Mesenchymal stem cell (in vitro differentiated cells and primary cell): ENCODE data around the gene JPH2.
"Not testable (repeated sequence)": the region's sequence is repeated elsewhere in the genome, so short reads cannot be mapped to it uniquely, and the experiment has no call there.

ENCODE experiments used
- DNase-seq: peaks from one replicate; pipeline ENCODE4 v3.0.0-alpha.2; 2013
- H2AFZ ChIP-seq: one replicate; pipeline ENCODE4 v1.6.1; 2013; ENCODE audit warnings: low read depth, mild to moderate bottlenecking, control low read depth, inconsistent platforms, low read length, moderate library complexity
- H2AK5ac ChIP-seq: 2 replicates; pipeline ENCODE4 v1.6.1; 2013; ENCODE audit warnings: low read length, moderate library complexity, mild to moderate bottlenecking, inconsistent platforms; ENCODE audit not compliant: severe bottlenecking
- H2BK120ac ChIP-seq: one replicate; pipeline ENCODE4 v1.6.1; 2013; ENCODE audit warnings: low read depth, mild to moderate bottlenecking, inconsistent platforms, low read length, moderate library complexity
- H2BK12ac ChIP-seq, 2 experiments: one replicate each; pipeline ENCODE4 v1.6.1; 2013; ENCODE audit warnings: inconsistent platforms in 2 of 2, low read length in 2 of 2, mild to moderate bottlenecking in 2 of 2, moderate library complexity in 2 of 2, control low read depth in 1 of 2
- H2BK15ac ChIP-seq: one replicate; pipeline ENCODE4 v1.6.1; 2013; ENCODE audit warnings: mild to moderate bottlenecking, low read depth, inconsistent platforms; ENCODE audit not compliant: poor library complexity, severe bottlenecking
- H2BK5ac ChIP-seq: 2 replicates; pipeline ENCODE4 v1.6.1; 2013; ENCODE audit warnings: low read depth, mild to moderate bottlenecking, low read length, control low read depth, inconsistent platforms; ENCODE audit not compliant: poor library complexity, severe bottlenecking
- H3K14ac ChIP-seq, 2 experiments: one replicate each; pipeline ENCODE4 v1.6.1; 2013; ENCODE audit warnings: inconsistent platforms in 2 of 2, low read length in 2 of 2, control low read depth in 1 of 2, mild to moderate bottlenecking in 1 of 2, moderate library complexity in 1 of 2
- H3K18ac ChIP-seq, 2 experiments: one replicate each; pipeline ENCODE4 v1.6.1; 2013; ENCODE audit warnings: inconsistent platforms in 2 of 2, low read length in 2 of 2, control low read depth in 1 of 2, low read depth in 1 of 2, mild to moderate bottlenecking in 1 of 2
- H3K23ac ChIP-seq, 2 experiments: one replicate each; pipeline ENCODE4 v1.6.1; 2013; ENCODE audit warnings: inconsistent platforms in 2 of 2, low read length in 2 of 2, mild to moderate bottlenecking in 2 of 2, moderate library complexity in 2 of 2, control low read depth in 1 of 2
- H3K27ac ChIP-seq: 2 replicates; pipeline ENCODE4 v1.5.1; 2013; ENCODE audit warnings: mild to moderate bottlenecking, moderate library complexity, low read length, control low read depth, inconsistent platforms; ENCODE audit not compliant: poor library complexity, severe bottlenecking
- H3K27me3 ChIP-seq, 2 experiments: 2 replicates each; pipeline versions ENCODE4 v1.6.1 to v1.7.0; 2013; ENCODE audit warnings: low read length in 2 of 2, mild to moderate bottlenecking in 2 of 2, moderate library complexity in 2 of 2, control low read depth in 1 of 2, inconsistent platforms in 1 of 2; ENCODE audit not compliant: control insufficient read depth in 1 of 2, insufficient read depth in 1 of 2
- H3K36me3 ChIP-seq, 2 experiments: 2 replicates each; pipeline versions ENCODE4 v1.6.1 to v1.7.0; 2013; ENCODE audit warnings: low read length in 2 of 2, control low read depth in 1 of 2, inconsistent platforms in 1 of 2, low read depth in 1 of 2, mild to moderate bottlenecking in 1 of 2; ENCODE audit not compliant: insufficient read depth in 2 of 2, control insufficient read depth in 1 of 2
- H3K4ac ChIP-seq, 2 experiments: one replicate each; pipeline ENCODE4 v1.6.1; 2013; ENCODE audit warnings: inconsistent platforms in 2 of 2, low read length in 2 of 2, mild to moderate bottlenecking in 2 of 2, moderate library complexity in 2 of 2, control low read depth in 1 of 2, low read depth in 1 of 2
- H3K4me1 ChIP-seq: 2 replicates; pipeline ENCODE4 v1.6.1; 2013; ENCODE audit warnings: low read depth, low read length, control low read depth; ENCODE audit not compliant: control insufficient read depth, insufficient read depth
- H3K4me2 ChIP-seq: 2 replicates; pipeline ENCODE4 v1.6.1; 2013; ENCODE audit warnings: low read length, mild to moderate bottlenecking, inconsistent platforms; ENCODE audit not compliant: poor library complexity, severe bottlenecking
- H3K4me3 ChIP-seq, 2 experiments: 2 replicates each; pipeline versions ENCODE4 v1.5.1 to v1.7.0; 2013; ENCODE audit warnings: low read length in 2 of 2, mild to moderate bottlenecking in 2 of 2, control low read depth in 1 of 2, low read depth in 1 of 2; ENCODE audit not compliant: insufficient read depth in 1 of 2
- H3K79me1 ChIP-seq: replicated peaks from 2 replicates; pipeline ENCODE4 v1.6.1; 2013; ENCODE audit warnings: mild to moderate bottlenecking, control low read depth, low read length, inconsistent platforms; ENCODE audit not compliant: poor library complexity, severe bottlenecking
- H3K9ac ChIP-seq: 2 replicates; pipeline ENCODE4 v1.7.0; 2013; ENCODE audit warnings: mild to moderate bottlenecking, low read length, moderate library complexity
- H3K9me3 ChIP-seq: 2 replicates; pipeline ENCODE4 v1.7.0; 2013; ENCODE audit warnings: mild to moderate bottlenecking, low read length; ENCODE audit not compliant: control insufficient read depth
- H4K8ac ChIP-seq: one replicate; pipeline ENCODE4 v1.6.1; 2013; ENCODE audit warnings: inconsistent platforms, mild to moderate bottlenecking, low read length, moderate library complexity
- H4K91ac ChIP-seq: one replicate; pipeline ENCODE4 v1.6.1; 2013; ENCODE audit warnings: mild to moderate bottlenecking, low read length, inconsistent platforms
- WGBS: methylation state at CpG from one replicate; pipeline ENCODE4 v1.1.7; 2013; ENCODE audit warnings: mixed read lengths; 5-methylcytosine and 5-hydroxymethylcytosine counted together

The JPH2 gene

DNA sequence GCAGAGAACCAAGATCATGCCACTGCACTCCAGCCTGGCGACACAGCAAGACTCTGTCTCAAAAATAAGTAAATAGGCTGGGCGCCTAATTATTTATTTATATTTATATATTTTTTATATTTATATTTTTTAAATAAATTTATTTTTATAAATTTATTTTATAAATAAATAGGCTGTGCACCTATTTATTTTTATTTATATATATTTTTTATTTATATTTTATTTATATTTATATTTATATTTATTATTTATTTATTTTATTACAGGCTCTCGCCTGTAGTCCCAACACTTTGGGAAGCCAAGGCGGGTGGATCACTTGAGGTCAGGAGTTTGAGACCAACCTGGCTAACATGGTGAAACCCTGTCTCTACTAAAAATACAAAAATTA, 45.5 kb upstream of the JPH2 start:
- H3K4me2 ChIP-seq, H3K79me1 ChIP-seq, H2BK5ac ChIP-seq, H2BK120ac ChIP-seq, H4K8ac ChIP-seq, H3K4ac ChIP-seq, H3K9me3 ChIP-seq, H2BK12ac ChIP-seq, H3K36me3 ChIP-seq, H2AK5ac ChIP-seq, H3K14ac ChIP-seq, H3K23ac ChIP-seq, DNase-seq, H3K4me1 ChIP-seq, H3K27me3 ChIP-seq, H2AFZ ChIP-seq, H3K18ac ChIP-seq, H3K9ac ChIP-seq, H3K27ac ChIP-seq, H4K91ac ChIP-seq, H3K4me3 ChIP-seq, H2BK15ac ChIP-seq: not testable (repeated sequence)
- WGBS = 100% methylated on average over 2 of the region's 4 CpGs

DNA sequence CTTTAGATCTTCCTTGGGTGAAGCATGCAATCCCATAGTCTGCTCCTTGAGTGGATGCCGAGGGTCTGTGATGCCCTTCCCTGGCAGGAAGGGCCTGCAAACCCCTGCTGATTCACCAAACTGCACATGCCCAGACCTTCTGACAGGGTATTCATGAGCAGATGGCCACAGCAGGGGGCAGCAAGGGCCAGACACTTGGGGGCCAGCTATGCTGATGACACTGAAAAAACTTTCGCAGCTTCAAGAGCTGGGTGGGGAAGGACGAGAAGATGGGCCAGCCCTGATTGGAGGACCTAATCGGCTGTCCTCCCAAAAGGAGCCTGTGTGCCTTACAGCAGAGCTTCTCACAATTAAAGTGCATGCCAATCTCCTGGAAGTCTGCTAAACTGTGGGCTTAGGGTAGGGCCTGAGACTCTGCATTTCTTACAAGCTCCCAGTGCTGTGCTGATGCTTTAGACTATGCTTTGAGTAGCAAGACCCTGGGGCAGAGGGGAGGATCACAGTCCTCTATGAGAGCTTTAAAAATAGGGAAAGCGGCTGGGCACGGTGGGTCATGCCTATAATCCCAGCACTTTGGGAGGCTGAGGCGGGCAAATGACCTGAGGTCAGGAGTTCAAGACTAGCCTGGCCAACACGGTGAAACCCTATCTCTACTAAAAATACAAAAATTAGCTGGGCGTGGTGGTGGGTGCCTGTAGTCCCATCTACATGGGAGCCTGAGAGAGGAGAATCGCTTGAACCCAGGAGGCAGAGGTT, 44.9 kb upstream of the JPH2 start:
- H3K4me2 ChIP-seq = no peak overlapping the region
- H2BK5ac ChIP-seq = no peak overlapping the region
- H3K9ac ChIP-seq = no peak overlapping the region
- no peak overlapping the region for H3K4ac ChIP-seq
- no peak overlapping the region for H2BK120ac ChIP-seq
- no peak overlapping the region for H2BK12ac ChIP-seq
- DNase-seq = no peak
- H3K14ac ChIP-seq = no peak overlapping the region
- H3K18ac ChIP-seq = no peak overlapping the region
- H3K36me3 ChIP-seq = no peaks in the 10 kb centered on the region
- no peak overlapping the region for H4K91ac ChIP-seq
- H2AFZ ChIP-seq = no peak overlapping the region
- H4K8ac ChIP-seq = no peak overlapping the region
- no peak overlapping the region for H3K23ac ChIP-seq
- H3K4me3 ChIP-seq = no peak overlapping the region
- no peak overlapping the region for H2AK5ac ChIP-seq
- 33% methylated on average over 5 of the region's 10 CpGs for WGBS
- peaks cover 4% of the 10 kb centered on the region for H3K4me1 ChIP-seq
- H3K79me1 ChIP-seq = no peaks in the 10 kb centered on the region
- peaks cover 0 to 9% of the 10 kb centered on the region in 2 experiments for H3K27me3 ChIP-seq
- H3K9me3 ChIP-seq = no peaks in the 10 kb centered on the region
- H3K27ac ChIP-seq = no peak overlapping the region
- H2BK15ac ChIP-seq = no peak overlapping the region

DNA sequence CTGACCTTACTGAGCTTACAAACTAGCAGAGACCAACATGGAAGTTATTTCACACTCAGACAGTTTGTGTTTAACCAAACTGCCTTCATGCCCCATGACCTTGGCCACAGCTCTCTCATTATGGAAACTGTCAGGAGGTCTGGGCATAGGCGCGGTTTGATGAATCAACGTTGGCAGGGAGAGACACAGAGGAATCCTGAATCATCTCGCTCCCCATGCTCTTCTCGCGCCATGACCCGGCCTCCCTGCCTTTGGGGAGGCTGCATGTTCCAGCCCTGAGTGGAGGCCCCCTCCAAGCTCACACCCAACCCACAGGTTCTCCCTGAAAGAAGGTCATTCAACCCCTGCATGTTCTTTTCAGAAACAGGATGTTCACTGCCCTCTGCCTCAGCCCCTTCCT, 44.2 kb upstream of the JPH2 start:
- Histone ChIP-seq H2AK5ac (no peak overlapping the region), H2AFZ (no peak overlapping the region), H3K18ac (no peak overlapping the region), H4K8ac (no peak overlapping the region), H4K91ac (no peak overlapping the region), H3K27me3 (peaks cover 0 to 9% of the 10 kb centered on the region in 2 experiments), H3K36me3 (no peaks in the 10 kb centered on the region), H2BK15ac (no peak overlapping the region), H3K14ac (no peak overlapping the region), H3K23ac (no peak overlapping the region), H3K4ac (no peak overlapping the region), H3K79me1 (no peaks in the 10 kb centered on the region), H3K9ac (no peak overlapping the region), H3K9me3 (no peaks in the 10 kb centered on the region), H3K4me3 (no peak overlapping the region), H3K27ac (no peak overlapping the region), H2BK5ac (no peak overlapping the region), H3K4me2 (no peak overlapping the region), H2BK120ac (no peak overlapping the region), H2BK12ac (no peak overlapping the region), H3K4me1 (peaks cover 4% of the 10 kb centered on the region)
- WGBS = 76% methylated on average over 7 of the region's 7 CpGs
- DNase-seq = no peak

DNA sequence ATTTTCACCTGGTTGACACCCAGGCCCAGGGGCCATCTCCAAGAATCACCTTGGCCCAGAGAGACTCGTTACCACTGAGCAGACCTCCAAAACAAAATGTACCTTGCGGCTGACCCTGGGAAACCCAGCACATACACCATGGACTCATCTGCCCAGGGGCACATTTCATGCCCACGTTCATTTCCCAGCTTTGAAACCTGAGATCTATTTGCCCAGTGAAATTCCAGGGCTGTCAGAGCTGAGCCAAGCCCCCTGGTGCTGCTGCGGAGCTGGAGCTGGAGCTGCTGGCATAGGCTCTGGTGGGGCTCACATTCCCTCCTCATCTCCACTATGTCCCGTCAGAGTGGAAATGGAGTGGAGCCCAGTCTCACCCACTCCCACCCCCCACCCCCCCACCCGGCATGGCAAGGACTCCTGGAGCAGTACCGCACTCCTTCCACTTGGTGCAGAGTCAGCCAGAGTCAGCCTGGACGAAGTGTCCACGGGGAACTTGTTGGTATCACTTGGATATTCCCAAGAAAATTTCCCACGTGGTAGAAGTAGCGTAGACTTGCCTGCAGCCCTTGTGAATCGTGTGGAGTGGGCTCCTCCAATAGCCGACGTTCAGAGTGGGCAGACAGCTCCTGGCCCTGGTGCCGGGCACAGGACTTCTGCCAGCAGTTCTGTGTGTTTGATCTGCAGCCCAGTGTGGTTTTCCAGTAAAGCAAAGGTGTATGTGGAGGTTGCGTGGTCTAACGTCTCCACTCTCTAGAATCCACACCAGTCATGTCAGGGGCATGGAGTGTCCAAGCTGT, 41.7 kb upstream of the JPH2 start:
- Histone ChIP-seq H3K79me1 (no peaks in the 10 kb centered on the region), H2BK15ac (no peak overlapping the region), H3K4ac (no peak overlapping the region), H3K23ac (no peak overlapping the region), H3K14ac (no peak overlapping the region), H3K9me3 (no peaks in the 10 kb centered on the region), H3K4me2 (no peak overlapping the region), H2BK5ac (no peak overlapping the region), H4K91ac (no peak overlapping the region), H3K18ac (no peak overlapping the region), H3K4me1 (peaks cover 3% of the 10 kb centered on the region), H3K27ac (no peak overlapping the region), H2AK5ac (no peak overlapping the region), H2BK120ac (no peak overlapping the region), H4K8ac (no peak overlapping the region), H2AFZ (no peak overlapping the region), H2BK12ac (no peak overlapping the region), H3K27me3 (peaks cover 0 to 9% of the 10 kb centered on the region in 2 experiments), H3K36me3 (no peaks in the 10 kb centered on the region), H3K4me3 (no peak overlapping the region), H3K9ac (no peak overlapping the region)
- WGBS = 69% methylated on average over 16 of the region's 17 CpGs
- DNase-seq = no peak
